ENCODE measurements around the gene TACC3.

DNA sequence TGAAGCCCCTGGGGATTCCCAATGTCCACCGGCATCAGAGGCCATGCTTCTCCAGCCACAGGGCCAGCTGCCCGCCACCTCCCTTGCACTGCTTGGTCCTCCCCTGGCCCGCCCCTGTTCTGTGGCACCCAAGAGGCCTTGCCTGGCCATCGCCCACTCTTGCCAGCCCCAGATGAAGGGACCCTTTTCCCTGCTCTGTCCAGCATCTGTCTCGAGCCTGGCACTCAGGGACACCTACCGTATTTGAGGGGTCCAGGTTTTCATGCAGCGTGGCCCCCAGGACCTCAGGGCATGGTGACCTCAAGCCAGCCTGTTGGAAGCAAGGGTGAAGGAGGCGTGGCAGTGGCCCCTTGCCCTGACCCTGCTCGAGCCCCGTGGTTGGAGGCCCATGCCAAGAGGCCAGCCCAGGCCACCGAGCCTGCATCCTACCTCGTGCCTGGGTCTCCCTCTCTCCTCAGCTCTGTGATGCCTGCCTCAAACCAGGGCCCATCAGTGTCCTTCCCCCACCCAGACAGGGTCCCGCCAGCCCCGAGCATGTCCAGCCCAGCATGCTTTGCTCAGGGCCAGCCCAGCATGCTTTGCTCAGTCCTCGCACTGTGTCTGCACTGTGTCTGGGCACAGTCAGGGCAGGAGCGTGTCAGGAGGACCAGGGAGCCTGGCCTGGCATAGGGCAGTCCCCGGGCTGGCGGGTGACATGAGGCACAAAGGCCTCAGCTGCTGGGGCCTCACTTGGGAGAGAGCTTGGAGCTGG lies 57.5 kb downstream of the TACC3 start:
- TF ChIP-seq, protein P1, sequence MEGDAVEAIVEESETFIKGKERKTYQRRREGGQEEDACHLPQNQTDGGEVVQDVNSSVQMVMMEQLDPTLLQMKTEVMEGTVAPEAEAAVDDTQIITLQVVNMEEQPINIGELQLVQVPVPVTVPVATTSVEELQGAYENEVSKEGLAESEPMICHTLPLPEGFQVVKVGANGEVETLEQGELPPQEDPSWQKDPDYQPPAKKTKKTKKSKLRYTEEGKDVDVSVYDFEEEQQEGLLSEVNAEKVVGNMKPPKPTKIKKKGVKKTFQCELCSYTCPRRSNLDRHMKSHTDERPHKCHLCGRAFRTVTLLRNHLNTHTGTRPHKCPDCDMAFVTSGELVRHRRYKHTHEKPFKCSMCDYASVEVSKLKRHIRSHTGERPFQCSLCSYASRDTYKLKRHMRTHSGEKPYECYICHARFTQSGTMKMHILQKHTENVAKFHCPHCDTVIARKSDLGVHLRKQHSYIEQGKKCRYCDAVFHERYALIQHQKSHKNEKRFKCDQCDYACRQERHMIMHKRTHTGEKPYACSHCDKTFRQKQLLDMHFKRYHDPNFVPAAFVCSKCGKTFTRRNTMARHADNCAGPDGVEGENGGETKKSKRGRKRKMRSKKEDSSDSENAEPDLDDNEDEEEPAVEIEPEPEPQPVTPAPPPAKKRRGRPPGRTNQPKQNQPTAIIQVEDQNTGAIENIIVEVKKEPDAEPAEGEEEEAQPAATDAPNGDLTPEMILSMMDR (IDR thresholded peaks at IDR 0.05), result no peak
- no peak for TF ChIP-seq POLR2A (IDR thresholded peaks at IDR 0.05)
- no peak for TF ChIP-seq POLR2AphosphoS5 (IDR thresholded peaks at IDR 0.05)
- TF ChIP-seq EP300 (IDR thresholded peaks at IDR 0.05; ENCODE audit: low read depth), result no peak
